Measurements from ENCODE around the gene EPN2. TPM values are rescaled to one million over a fixed set of nuclear protein-coding genes. Genes with fewer than 3 reads are reported as not detected.

The EPN2 gene
- total and polyA plus RNA-seq, 10 of the 15 experiments (the other 5 are each of a cell fraction or from before 2014, with no cell fraction given) = 0.26 to 8.4 (median 4.7) TPM

GRCh38 chr17:19328441-19329061 is 91.4 kb downstream of the EPN2 start:
- no peak overlapping the region for H3K9ac ChIP-seq (ENCODE audit: control insufficient read depth, insufficient read depth, low read length)
- H3K4me3 ChIP-seq = no peak overlapping the region
- no peak for TF ChIP-seq STAT3 (IDR thresholded peaks at IDR 0.05; ENCODE audit: low read depth, low read length)
- TF ChIP-seq SIN3A (IDR thresholded peaks at IDR 0.05; ENCODE audit: low read depth, low read length) = no peak
- TF ChIP-seq NFYA (IDR thresholded peaks at IDR 0.05; ENCODE audit: borderline replicate concordance, low read depth, low read length) = no peak
- no peak for TF ChIP-seq MTA2 (IDR thresholded peaks at IDR 0.05; ENCODE audit: low read depth)
- no peak for TF ChIP-seq NFXL1 (IDR thresholded peaks at IDR 0.05; ENCODE audit: borderline replicate concordance)
- no peak for TF ChIP-seq ZBTB40 (IDR thresholded peaks at IDR 0.05; ENCODE audit: borderline replicate concordance)
- TF ChIP-seq ZBTB11 (CRISPR knock-in tag; IDR thresholded peaks at IDR 0.05) = no peak
- no peak for TF ChIP-seq IKZF2 (IDR thresholded peaks at IDR 0.05)
- no peak for TF ChIP-seq NFYB (IDR thresholded peaks at IDR 0.05; ENCODE audit: insufficient read depth, low read depth, low read length)
- no peak for TF ChIP-seq SMAD5 (IDR thresholded peaks at IDR 0.05; ENCODE audit: low read depth)
- no peaks in the 10 kb centered on the region; a peak in 2 of 4 replicates for H3K27me3 ChIP-seq (replicated peaks in 1 of 2; ENCODE audit: control insufficient read depth in 2 of 2, insufficient read depth in 2 of 2, low read length in 1 of 2)
- ChIA-PET RAD21 (ENCODE audit: unreplicated experiment) (no interaction called here), SMC1A (ENCODE audit: uncharacterized antibody, unreplicated experiment) (no interaction called here), POLR2A (no interaction called here), CTCF (no interaction called here)
- intact Hi-C loops (cut with micrococcal nuclease; ENCODE audit: unreplicated experiment) (no loop called here), in situ Hi-C loops (cut with MboI) (no loop called here)
- H4K20me1 ChIP-seq (ENCODE audit: control insufficient read depth, insufficient read depth) = no peaks in the 10 kb centered on the region
- WGBS (ENCODE audit: insufficient coverage, insufficient replicate concordance, low lambda C conversion rate, missing lambda C conversion rate) = 62% methylated on average over 10 of the region's 10 CpGs
- no peak for FAIRE-seq
- DNase-seq (ENCODE audit: low read depth, low spot score) = no peak
- no peak overlapping the region for H3K27ac ChIP-seq (ENCODE audit: control insufficient read depth, insufficient read depth)
- H3K9me3 ChIP-seq (replicated peaks; ENCODE audit: control insufficient read depth, insufficient read depth, low read length) = no peaks in the 10 kb centered on the region
- no peak overlapping the region for H3K4me2 ChIP-seq (ENCODE audit: control insufficient read depth, insufficient read depth)
- no peak overlapping the region for H2AFZ ChIP-seq (ENCODE audit: control insufficient read depth, low read depth, low read length)
- H3K79me2 ChIP-seq (ENCODE audit: control insufficient read depth, insufficient read depth, low read length) = no peaks in the 10 kb centered on the region
- no peak for ATAC-seq
- peaks cover 5% of the 10 kb centered on the region for H3K4me1 ChIP-seq (ENCODE audit: control insufficient read depth, insufficient read depth, low read length)
- BruUV-seq (replicated peaks) = no TSS peak
- no peaks in the 10 kb centered on the region for H3K36me3 ChIP-seq (ENCODE audit: control insufficient read depth in 2 of 2, insufficient read depth in 2 of 2, low read length in 1 of 2)

Measured in GM12878 (cell line).